ENCODE measurements around the gene SUCLG1.
"Not testable (repeated sequence)": the region's sequence is repeated elsewhere in the genome, so short reads cannot be mapped to it uniquely, and the experiment has no call there.

SUCLG1 gene

GRCh38 chr2:84459018-84459943, at the start of gene SUCLG1:
SUCLG1 (minus strand) TSS chr2:84459280; CDS start chr2:84459269, 11 bp downstream.
- DNase-seq = peak; percentile 76

GRCh38 chr2:84498150-84498799, 39.2 kb upstream of the SUCLG1 start:
- no peak for DNase-seq

GRCh38 chr2:84497285-84497684, 38.2 kb upstream of the SUCLG1 start:
- DNase-seq = no peak

DNA sequence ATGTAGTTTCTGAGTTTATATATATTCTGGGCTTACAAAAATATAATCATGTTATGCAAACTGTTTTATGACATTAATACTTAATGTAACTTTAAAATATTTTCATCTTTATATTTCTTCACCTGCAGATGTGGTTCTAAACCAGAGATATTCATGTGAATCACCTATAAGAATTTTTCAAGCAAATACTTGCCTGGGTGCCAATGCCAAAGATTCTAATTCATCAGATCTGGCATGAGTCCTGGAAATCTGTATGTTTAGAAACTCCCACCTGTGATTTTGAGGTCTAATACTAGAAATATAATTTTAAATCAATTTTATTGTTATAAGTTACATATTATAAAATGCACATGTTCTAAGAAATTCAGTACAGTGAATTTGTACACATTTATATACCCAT, 37.3 kb upstream of the SUCLG1 start:
- no peak for DNase-seq

DNA sequence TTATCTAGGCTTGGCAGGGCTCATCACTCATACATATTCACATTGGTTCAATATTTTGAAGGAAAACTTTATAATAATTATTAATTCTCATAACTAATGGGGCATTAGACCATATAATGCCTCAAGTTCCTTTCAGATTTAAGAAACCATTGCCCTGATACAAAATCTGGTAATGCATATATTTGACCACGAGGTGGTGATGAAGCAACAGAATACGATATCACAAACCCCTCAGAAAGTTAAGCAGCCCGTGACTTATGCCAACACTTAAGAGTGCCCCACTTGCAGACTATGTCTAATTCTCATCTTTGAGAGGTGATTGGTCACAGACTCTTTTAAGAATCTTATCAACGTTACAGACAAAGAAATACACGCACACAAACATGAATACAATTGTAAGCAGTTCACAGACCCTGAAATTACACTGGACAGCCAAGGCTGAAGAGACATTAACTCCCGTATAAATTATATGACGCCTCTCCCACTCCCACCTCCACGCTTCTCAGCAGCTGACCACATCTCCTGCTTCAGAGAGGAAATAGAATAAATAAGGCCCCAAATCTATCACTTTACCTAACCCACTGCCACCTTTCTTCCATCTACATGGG, 36.6 kb upstream of the SUCLG1 start:
- no peak for DNase-seq

- no peak for DNase-seq
Measured at GRCh38 chr2:84494070-84494469, 35.0 kb upstream of the SUCLG1 start.

DNA sequence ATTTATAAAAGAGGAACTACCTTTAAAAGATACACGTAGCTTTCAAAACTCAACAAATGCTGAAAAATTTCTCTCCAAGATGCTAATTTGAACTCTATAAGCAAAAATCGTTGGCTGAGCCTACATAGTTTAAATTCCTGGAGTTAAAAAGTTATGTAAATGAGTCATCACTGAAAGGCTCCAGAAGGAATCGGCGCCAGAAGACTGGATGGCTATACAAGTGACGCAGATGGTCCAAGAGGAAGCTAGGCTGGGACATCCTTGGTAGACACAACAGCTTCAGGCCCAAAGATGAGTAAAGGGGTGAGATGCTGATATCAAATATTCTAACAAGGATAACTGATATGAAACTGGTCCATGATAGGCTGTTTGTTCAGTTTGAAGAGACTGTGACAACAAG, 34.4 kb upstream of the SUCLG1 start:
- DNase-seq = no peak

GRCh38 chr2:84492571-84492970, 33.5 kb upstream of the SUCLG1 start:
- DNase-seq = no peak

DNA sequence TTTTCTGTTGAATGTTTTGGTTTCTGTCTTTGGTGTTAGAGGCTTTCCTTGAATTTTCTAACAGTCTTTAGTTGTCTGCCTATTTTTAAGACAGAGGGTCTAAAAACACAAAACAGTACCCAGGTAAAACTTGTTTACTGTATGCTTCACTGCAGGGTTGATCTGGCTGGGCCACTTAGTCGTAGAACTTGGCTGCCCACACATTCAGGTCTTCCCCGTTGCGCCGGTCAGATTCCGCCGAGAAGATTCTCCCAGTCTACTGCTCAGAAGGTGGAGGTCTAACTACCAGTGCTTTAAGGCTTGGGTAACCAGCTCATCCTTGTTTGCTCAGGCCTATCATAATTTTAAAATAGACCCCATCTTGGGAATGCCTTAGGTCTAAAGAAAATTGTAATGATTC, 32.7 kb upstream of the SUCLG1 start:
- DNase-seq = no peak

- no peak for DNase-seq
Measured at GRCh38 chr2:84491256-84491655, 32.2 kb upstream of the SUCLG1 start.

- DNase-seq = no peak
Measured at GRCh38 chr2:84487298-84487996, 28.4 kb upstream of the SUCLG1 start.

GRCh38 chr2:84486441-84487115, 27.5 kb upstream of the SUCLG1 start:
- DNase-seq = no peak

DNA sequence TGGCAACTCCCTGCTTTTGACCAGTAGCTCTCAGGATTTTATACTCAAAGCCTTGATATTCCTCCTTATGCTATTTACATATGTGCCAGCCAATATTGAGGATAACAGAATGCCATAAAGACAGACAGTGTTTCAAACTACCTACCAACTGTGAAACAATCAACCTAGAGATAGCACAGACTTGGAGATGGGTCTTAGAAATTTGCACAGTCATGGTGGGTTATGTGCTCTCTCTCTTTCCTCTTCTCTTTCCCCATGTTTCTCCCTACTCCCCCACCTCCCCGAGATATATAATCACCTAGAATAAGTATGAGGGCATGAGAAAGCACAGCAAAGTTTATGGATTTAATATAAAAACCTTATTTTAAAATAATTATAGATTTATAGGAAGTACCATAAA, 24.2 kb upstream of the SUCLG1 start:
- no peak for DNase-seq

DNA sequence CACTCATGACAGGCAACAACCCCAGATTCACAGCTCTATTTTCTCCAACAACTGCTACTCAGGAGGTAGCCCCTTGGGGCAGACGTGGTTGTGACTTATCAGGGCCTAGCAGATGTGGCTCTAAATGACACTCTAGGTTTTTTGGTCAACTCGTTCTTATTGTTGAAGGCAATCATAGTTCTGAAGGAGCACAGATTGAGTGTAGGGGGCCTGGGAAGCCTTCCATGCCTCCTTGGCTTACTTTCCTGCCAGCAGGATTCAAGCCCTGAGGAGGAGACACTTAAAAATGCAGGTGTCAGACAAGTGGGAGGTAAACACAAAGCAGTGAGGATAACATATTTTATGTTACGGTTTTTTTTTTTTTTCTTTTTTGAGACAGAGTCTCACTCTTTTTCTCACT, 23.5 kb upstream of the SUCLG1 start:
- no peak for DNase-seq

- no peak for DNase-seq
Measured at GRCh38 chr2:84481702-84482101, 22.6 kb upstream of the SUCLG1 start.

GRCh38 chr2:84478867-84479266, 19.8 kb upstream of the SUCLG1 start:
- no peak for DNase-seq

DNA sequence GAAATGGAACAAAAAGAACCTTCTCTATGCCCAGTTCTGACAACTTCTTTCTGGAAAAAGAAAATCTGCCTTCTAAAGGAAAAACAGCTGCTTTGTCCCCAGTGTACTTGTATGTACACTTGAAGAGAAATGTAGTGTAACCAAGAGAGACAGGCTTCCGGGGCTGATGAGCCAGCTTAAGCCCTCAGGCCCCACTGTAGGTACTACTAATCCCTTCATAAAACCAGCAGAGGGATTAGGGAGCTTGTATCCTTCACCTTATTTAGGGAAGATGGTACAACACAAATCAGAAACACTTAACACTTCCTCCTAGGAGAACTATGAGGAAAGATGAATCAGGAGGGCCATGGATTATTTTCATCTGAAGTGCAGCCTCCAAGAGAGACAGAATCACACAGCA, 18.8 kb upstream of the SUCLG1 start:
- DNase-seq = no peak

DNA sequence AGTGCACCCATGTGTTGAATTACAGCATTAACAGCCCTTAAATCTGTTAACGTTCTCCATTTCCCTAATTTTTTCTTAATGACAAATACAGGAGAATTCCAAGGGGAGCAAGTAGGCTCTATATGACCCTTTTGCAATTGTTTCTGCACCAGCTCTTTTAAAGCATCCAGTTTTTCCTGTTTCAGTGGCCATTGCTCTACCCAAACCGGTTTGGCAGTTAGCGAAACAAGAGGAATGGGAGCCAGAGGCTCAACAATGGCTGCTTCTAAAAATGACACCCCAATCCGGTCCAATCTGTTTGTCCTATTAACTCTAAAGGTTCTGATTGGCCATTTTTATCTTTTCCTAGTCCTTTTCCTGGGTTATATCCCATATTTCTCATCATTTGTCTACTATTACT, 15.1 kb upstream of the SUCLG1 start:
- DNase-seq = no peak

GRCh38 chr2:84472856-84473565, 13.9 kb upstream of the SUCLG1 start:
- no peak for DNase-seq

- DNase-seq = not testable (repeated sequence)
Measured at GRCh38 chr2:84472423-84472822, 13.3 kb upstream of the SUCLG1 start.

GRCh38 chr2:84467389-84467788, 8.3 kb upstream of the SUCLG1 start:
- no peak for DNase-seq

DNA sequence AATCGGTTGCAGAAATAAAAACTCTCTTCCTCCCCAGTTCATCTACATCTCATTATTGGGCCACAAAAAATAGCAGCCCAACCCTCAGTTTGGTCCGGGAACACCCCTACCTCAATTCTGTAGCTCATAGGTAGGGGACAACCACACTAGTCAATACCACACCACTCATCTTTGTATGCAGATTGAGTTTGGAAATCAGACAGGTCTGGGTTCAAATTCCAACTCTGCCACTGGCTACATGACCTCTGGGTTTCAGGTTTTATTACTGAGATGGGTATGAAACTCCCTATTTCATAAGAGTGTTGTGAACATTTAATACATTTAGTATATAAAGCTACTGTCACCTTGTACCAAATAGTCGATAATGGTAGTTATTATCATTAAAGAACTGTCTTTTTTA, 2.2 kb upstream of the SUCLG1 start:
- DNase-seq = no peak

Data from NCI-H187 treated with DMSO at 0.1 percent for 48 hours (cell line).